Upper lobe of left lung (tissue), 6 donors: ENCODE results near the gene MYMK. TPM values are rescaled to one million over a fixed set of nuclear protein-coding genes. Genes with fewer than 3 reads are reported as not detected.

Experiments used
- ATAC-seq, 2 donors: fragments of 200-7000 bp; cut with Tn5 transposase; one replicate each; pipeline ENCODE4 v1.9.1; 2022; ENCODE audit warnings: mild to moderate bottlenecking in 2 of 2, moderate library complexity in 2 of 2; ENCODE audit not compliant: low FRiP score in 2 of 2
- DNase-seq, 2 donors: peaks; one replicate each; pipeline ENCODE4 v3.0.0-alpha.2; 2019 to 2020
- H3K27ac ChIP-seq, 4 donors: fragments of 200-600 bp; sonication (generic); one replicate each; pipeline ENCODE4 v1.5.1; 2016 to 2019
- H3K27me3 ChIP-seq, 4 donors: fragments of 200-600 bp; sonication (generic); one replicate each; pipeline ENCODE4 v1.5.1; 2017 to 2019
- H3K36me3 ChIP-seq, 4 donors: fragments of 200-600 bp; sonication (generic); one replicate each; pipeline ENCODE4 v1.5.1; 2016 to 2019
- H3K4me1 ChIP-seq, 4 donors: fragments of 200-600 bp; sonication (generic); one replicate each; pipeline ENCODE4 v1.5.1; 2018 to 2019
- H3K4me3 ChIP-seq, 4 donors: fragments of 200-600 bp; sonication (generic); one replicate each; pipeline ENCODE4 v1.5.1; 2017 to 2019; ENCODE audit warnings: mild to moderate bottlenecking in 2 of 4, moderate library complexity in 1 of 4
- H3K9me3 ChIP-seq, 4 donors: fragments of 200-600 bp; sonication (generic); one replicate each; pipeline ENCODE4 v1.5.1; 2018 to 2019
- CTCF ChIP-seq, 6 experiments: fragments of 450-650 bp in 4 of 6; fragments of 200-600 bp in 2 of 6; sonication (generic) in 2 of 6; IDR thresholded peaks; one replicate each; pipeline ENCODE4 v1.5.1; 2016 to 2019; ENCODE audit warnings: antibody characterized with exemption in 6 of 6
- EP300 ChIP-seq, 4 donors: sonication (generic); formaldehyde crosslinking; IDR thresholded peaks; one replicate each; pipeline ENCODE4 v1.5.1; 2017; ENCODE audit warnings: antibody characterized with exemption in 4 of 4, control low read depth in 2 of 4
- POLR2A ChIP-seq, 4 donors: fragments of 450-650 bp; IDR thresholded peaks; one replicate each; pipeline ENCODE4 v1.5.1; 2016 to 2017; ENCODE audit warnings: antibody characterized with exemption in 4 of 4, mild to moderate bottlenecking in 2 of 4
- POLR2AphosphoS5 ChIP-seq, 2 donors: sonication (generic); formaldehyde crosslinking; IDR thresholded peaks; one replicate each; pipeline ENCODE4 v1.5.1; 2017; ENCODE audit warnings: antibody characterized with exemption in 2 of 2
- WGBS, 2 donors: methylation state at CpG; one replicate each; pipeline ENCODE4 v1.1.5; 2017 to 2018; 5-methylcytosine and 5-hydroxymethylcytosine counted together
- total RNA-seq, 6 donors: library from RNA; depleted of rRNA in 4 of 6; stranded (reverse); fragments of >200 nt in 4 of 6; gene quantifications; one replicate each; pipeline versions ENCODE4 v1.1.0 to v1.2.1, GENCODE V29; 2016 to 2021
- donor health status: DM: no; HTN: no; CAD: no; lungs with moderate emphysema.
- donor health status: DM: no; HTN: yes; CAD: no; lungs with severe emphysema.

The MYMK gene
- total RNA-seq, 6 donors from 2014 or later, result not detected

DNA sequence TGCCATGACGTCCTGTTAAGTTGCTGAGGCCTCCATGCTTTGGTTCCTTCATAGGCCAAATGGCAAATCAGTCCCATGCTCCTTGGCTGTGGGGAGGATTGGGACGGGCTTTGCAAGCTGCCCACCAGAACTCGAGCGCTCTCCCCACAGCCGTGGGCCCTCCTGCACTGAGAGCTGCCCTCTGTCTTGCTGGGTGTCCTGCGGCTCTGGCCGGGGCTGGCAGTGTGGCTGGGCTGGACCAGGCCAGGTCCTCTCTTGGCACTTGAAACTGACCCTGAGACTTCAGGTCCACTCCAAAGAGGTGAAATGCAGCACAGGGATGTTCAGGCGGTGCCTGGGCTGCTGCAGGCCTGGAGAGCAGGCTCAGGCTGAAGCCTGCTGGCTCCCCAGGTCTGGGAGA is 7.0 kb downstream of the MYMK start:
- 80 to 82% methylated on average over 2 to 8 of the region's 8 CpGs for WGBS, 2 donors
- DNase-seq (peak in 1 of 2 donors; percentile 67), ATAC-seq (no peak)
- no peak for TF ChIP-seq POLR2AphosphoS5 (IDR thresholded peaks at IDR 0.05)
- no peak for TF ChIP-seq CTCF (IDR thresholded peaks at IDR 0.05)
- TF ChIP-seq EP300 (IDR thresholded peaks at IDR 0.05), result no peak
- TF ChIP-seq POLR2A (IDR thresholded peaks at IDR 0.05), result no peak
- H3K27ac ChIP-seq, result no peak overlapping the region
- no peaks in the 10 kb centered on the region for H3K36me3 ChIP-seq
- peaks cover 0 to 3% (median 0%) of the 10 kb centered on the region in 4 donors for H3K27me3 ChIP-seq
- H3K4me3 ChIP-seq, result no peak overlapping the region
- H3K9me3 ChIP-seq, result no peaks in the 10 kb centered on the region
- peaks cover 4 to 10% (median 5%) of the 10 kb centered on the region in 4 donors for H3K4me1 ChIP-seq

- Histone ChIP-seq H3K36me3 (no peaks in the 10 kb centered on the region), H3K4me1 (peaks cover 4 to 10% (median 5%) of the 10 kb centered on the region in 4 donors), H3K27ac (no peak overlapping the region), H3K4me3 (no peak overlapping the region), H3K9me3 (no peaks in the 10 kb centered on the region), H3K27me3 (peaks cover 0 to 3% (median 0%) of the 10 kb centered on the region in 4 donors)
- ATAC-seq (no peak), DNase-seq (no peak)
- TF ChIP-seq EP300 (IDR thresholded peaks at IDR 0.05) (no peak), POLR2AphosphoS5 (IDR thresholded peaks at IDR 0.05) (no peak), POLR2A (IDR thresholded peaks at IDR 0.05) (no peak), CTCF (IDR thresholded peaks at IDR 0.05) (no peak)
- 90 to 92% methylated on average over 9 of the region's 9 CpGs for WGBS, 2 donors
Observed at GRCh38 chr9:133516961-133517350, 7.8 kb downstream of the MYMK start.

- TF ChIP-seq POLR2AphosphoS5 (IDR thresholded peaks at IDR 0.05) (no peak), EP300 (IDR thresholded peaks at IDR 0.05) (no peak), POLR2A (IDR thresholded peaks at IDR 0.05) (no peak), CTCF (IDR thresholded peaks at IDR 0.05) (no peak)
- Histone ChIP-seq H3K4me1 (peaks cover 4 to 10% (median 5%) of the 10 kb centered on the region in 4 donors), H3K4me3 (no peak overlapping the region), H3K9me3 (no peaks in the 10 kb centered on the region), H3K27ac (no peak overlapping the region), H3K27me3 (peaks cover 0 to 3% (median 0%) of the 10 kb centered on the region in 4 donors), H3K36me3 (no peaks in the 10 kb centered on the region)
- ATAC-seq (no peak), DNase-seq (peak in 1 of 2 donors; percentile 10)
- WGBS, 2 donors, result 77 to 79% methylated on average over 10 to 11 of the region's 11 CpGs
Observed at GRCh38 chr9:133516256-133516960, 8.4 kb downstream of the MYMK start.

GRCh38 chr9:133515615-133516255 is 9.0 kb downstream of the MYMK start:
- WGBS, 2 donors, result 89 to 93% methylated on average over 11 to 14 of the region's 17 CpGs
- H3K4me1 ChIP-seq, result peaks cover 4 to 10% (median 5%) of the 10 kb centered on the region in 4 donors
- no peak for ATAC-seq
- TF ChIP-seq POLR2AphosphoS5 (IDR thresholded peaks at IDR 0.05), result no peak
- TF ChIP-seq POLR2A (IDR thresholded peaks at IDR 0.05), result no peak
- no peak for TF ChIP-seq CTCF (IDR thresholded peaks at IDR 0.05)
- no peak for TF ChIP-seq EP300 (IDR thresholded peaks at IDR 0.05)
- peaks cover 0 to 3% (median 0%) of the 10 kb centered on the region in 4 donors for H3K27me3 ChIP-seq
- no peaks in the 10 kb centered on the region for H3K36me3 ChIP-seq
- H3K9me3 ChIP-seq, result no peaks in the 10 kb centered on the region
- no peak overlapping the region for H3K4me3 ChIP-seq
- DNase-seq, result no peak
- no peak overlapping the region for H3K27ac ChIP-seq
